Measurements from ENCODE around the gene ATAD1. TPM values are rescaled to one million over a fixed set of nuclear protein-coding genes. Genes with fewer than 3 reads are reported as not detected.

ATAD1 gene
- total and polyA plus RNA-seq, 9 of the 15 experiments (the other 6 are each of a cell fraction or from before 2014, with no cell fraction given) = 11.3 to 33.8 (median 27.3) TPM

- TF ChIP-seq SNIP1 (IDR thresholded peaks at IDR 0.05; ENCODE audit: low read depth) = no peak
Observed at GRCh38 chr10:87767253-87767652, 50.8 kb downstream of the ATAD1 start (continued).

- Histone ChIP-seq H3K9me1 (ENCODE audit: control insufficient read depth, insufficient read depth, low read length) (no peaks in the 10 kb centered on the region), H3K79me2 (ENCODE audit: control insufficient read depth, insufficient read depth, low read length) (no peaks in the 10 kb centered on the region), H3K4me1 (replicated peaks in 1 of 2; ENCODE audit: control insufficient read depth in 2 of 2, insufficient read depth in 2 of 2, low read length in 2 of 2) (peaks cover 3 to 6% of the 10 kb centered on the region in 2 experiments; a peak in 3 of 5 replicates), H4K20me1 (replicated peaks; ENCODE audit: control insufficient read depth, insufficient read depth, low read length) (no peaks in the 10 kb centered on the region), H3K9ac (ENCODE audit: insufficient read depth in 1 of 2, low read depth in 2 of 2, low read length in 2 of 2) (no peak overlapping the region), H3K4me3 (no peak overlapping the region), H3K27ac (ENCODE audit: extremely low read depth, low read depth, low read length) (no peak overlapping the region), H3K9me3 (replicated peaks; ENCODE audit: control insufficient read depth, insufficient read depth, low read depth, low read length) (no peaks in the 10 kb centered on the region), H3K4me2 (ENCODE audit: insufficient read depth, low read length) (no peak overlapping the region), H2AFZ (ENCODE audit: low read depth, low read length) (no peak overlapping the region), H3K27me3 (ENCODE audit: control insufficient read depth in 2 of 2, insufficient read depth in 2 of 2, low read length in 2 of 2) (no peaks in the 10 kb centered on the region), H3K36me3 (ENCODE audit: control insufficient read depth, insufficient read depth, low read length) (peaks cover 48% of the 10 kb centered on the region; the same call in 1 of the 3 replicates)
- intact Hi-C loops (cut with micrococcal nuclease) = no loop called here
- 96% methylated on average over 5 of the region's 5 CpGs for WGBS (ENCODE audit: insufficient coverage, low coverage, missing lambda C conversion rate)
- CTCF ChIA-PET (ENCODE audit: low intra/inter-chr PET ratio) = no interaction called here
- FAIRE-seq (no peak), DNase-seq (ENCODE audit: extremely low read depth in 1 of 4, low spot score in 3 of 4) (no peak), ATAC-seq (no peak)
- in situ Hi-C loops (cut with MboI) = no loop called here
- TF ChIP-seq BRCA1 (IDR thresholded peaks at IDR 0.05) = no peak
- no peak for TF ChIP-seq BRCA1 (CRISPR knock-in tag; IDR thresholded peaks at IDR 0.05)
- TF ChIP-seq PTBP1 (IDR thresholded peaks at IDR 0.05; ENCODE audit: low read depth, low read length) = no peak
- no TSS peak for BruUV-seq (replicated peaks)
- POLR2A ChIA-PET = no interaction called here
Observed at GRCh38 chr10:87765666-87766376, 52.2 kb downstream of the ATAD1 start.
